ENCODE data around the gene SPTB.

SPTB gene

GRCh38 chr14:64725261-64725815, 154.4 kb downstream of the SPTB start:
- DNase-seq: no peak
- Histone ChIP-seq H3K4me1 (peaks cover 32% of the 10 kb centered on the region), H3K4me3 (ENCODE audit: low read depth, low read length) (no peak overlapping the region), H3K27me3 (no peaks in the 10 kb centered on the region), H3K36me3 (peaks cover 19% of the 10 kb centered on the region), H3K9me3 (no peaks in the 10 kb centered on the region)
- TF ChIP-seq CTCF (IDR thresholded peaks at IDR 0.05; ENCODE audit: low read depth, low read length): no peak

GRCh38 chr14:64724578-64724930, 155.2 kb downstream of the SPTB start:
- Histone ChIP-seq H3K4me3 (ENCODE audit: low read depth, low read length) (no peak overlapping the region), H3K4me1 (peaks cover 32% of the 10 kb centered on the region), H3K27me3 (no peaks in the 10 kb centered on the region), H3K36me3 (peaks cover 19% of the 10 kb centered on the region), H3K9me3 (no peaks in the 10 kb centered on the region)
- peak; percentile 2 for DNase-seq
- TF ChIP-seq CTCF (IDR thresholded peaks at IDR 0.05; ENCODE audit: low read depth, low read length): no peak

- no peaks in the 10 kb centered on the region for H3K27me3 ChIP-seq
- no peak for DNase-seq
- H3K4me1 ChIP-seq: peaks cover 32% of the 10 kb centered on the region
These were observed 155.8 kb downstream of the SPTB start for GRCh38 chr14:64723691-64724577.

GRCh38 chr14:64722842-64723447, 156.8 kb downstream of the SPTB start:
- TF ChIP-seq CTCF (IDR thresholded peaks at IDR 0.05; ENCODE audit: low read depth, low read length): no peak
- H3K4me1 ChIP-seq: peaks cover 36% of the 10 kb centered on the region
- H3K4me3 ChIP-seq (ENCODE audit: low read depth, low read length): no peak overlapping the region
- H3K27me3 ChIP-seq: no peaks in the 10 kb centered on the region
- no peaks in the 10 kb centered on the region for H3K9me3 ChIP-seq
- DNase-seq: no peak
- peaks cover 4% of the 10 kb centered on the region for H3K36me3 ChIP-seq

More at GRCh38 chr14:64723691-64724577, 155.8 kb downstream of the SPTB start:
- Histone ChIP-seq H3K4me3 (ENCODE audit: low read depth, low read length) (no peak overlapping the region), H3K9me3 (no peaks in the 10 kb centered on the region), H3K36me3 (peaks cover 14% of the 10 kb centered on the region)
- TF ChIP-seq CTCF (IDR thresholded peaks at IDR 0.05; ENCODE audit: low read depth, low read length): no peak

- peaks cover 39% of the 10 kb centered on the region for H3K4me1 ChIP-seq
- no peak for TF ChIP-seq CTCF (IDR thresholded peaks at IDR 0.05; ENCODE audit: low read depth, low read length)
- H3K4me3 ChIP-seq (ENCODE audit: low read depth, low read length): no peak overlapping the region
- DNase-seq: no peak
- no peaks in the 10 kb centered on the region for H3K27me3 ChIP-seq
- H3K36me3 ChIP-seq: no peaks in the 10 kb centered on the region; the same call in 1 of the 2 replicates
- no peaks in the 10 kb centered on the region for H3K9me3 ChIP-seq
These were observed 157.8 kb downstream of the SPTB start for GRCh38 chr14:64721899-64722298.

Data from BE2C (cell line).